ENCODE results near the gene PDHA1. TPM values are rescaled to one million over a fixed set of nuclear protein-coding genes. Genes with fewer than 3 reads are reported as not detected.

PDHA1 gene
- total and polyA plus RNA-seq, 2 of the 4 experiments (the other 2 are of a cell fraction): 53.9 to 141 TPM

- H4K91ac ChIP-seq (ENCODE audit: insufficient read depth, low read depth, low read length): no peak overlapping the region
- no peak overlapping the region for H2AK5ac ChIP-seq (ENCODE audit: low read depth, low read length)
- H3K79me1 ChIP-seq (ENCODE audit: low read depth in 1 of 2, low read length in 2 of 2): no peaks in the 10 kb centered on the region
- TF ChIP-seq RCOR1 (IDR thresholded peaks at IDR 0.05; ENCODE audit: insufficient replicate concordance, low read length) (no peak), CHD1 (IDR thresholded peaks at IDR 0.05; ENCODE audit: low read depth, low read length) (no peak), SMC3 (IDR thresholded peaks at IDR 0.05; ENCODE audit: low read depth, low read length) (no peak), MXI1 (IDR thresholded peaks at IDR 0.05; ENCODE audit: borderline replicate concordance, low read depth, low read length) (no peak), FOS (IDR thresholded peaks at IDR 0.05; ENCODE audit: low read depth, low read length) (no peak)
- H3K4me3 ChIP-seq (ENCODE audit: insufficient read depth, low read depth, low read length): no peak overlapping the region
- H2BK5ac ChIP-seq (ENCODE audit: low read depth, low read length, poor library complexity, severe bottlenecking): no peak overlapping the region
- in situ Hi-C loops (cut with MboI; ENCODE audit: low sequenced_read_pairs) (loop anchor here (25.0 kb wide), 1 partner anchor 670 kb away; no protein-coding TSS in a partner anchor), intact Hi-C loops (cut with micrococcal nuclease) (no loop called here), dilution Hi-C loops (cut with HindIII; ENCODE audit: low sequenced_read_pairs, unreplicated experiment) (no loop called here)
- ATAC-seq (ENCODE audit: low read depth) (no peak), DNase-seq (no peak)
- no peak overlapping the region for H3K9ac ChIP-seq (ENCODE audit: low read depth, low read length)
- no peak overlapping the region for H3K4ac ChIP-seq (ENCODE audit: low read depth, low read length)
- H3K27me3 ChIP-seq (ENCODE audit: control insufficient read depth, insufficient read depth, low read length): no peaks in the 10 kb centered on the region
- H3K4me1 ChIP-seq (ENCODE audit: control insufficient read depth, insufficient read depth, low read length): no peaks in the 10 kb centered on the region
- H3K9me3 ChIP-seq (ENCODE audit: control insufficient read depth, insufficient read depth, low read length): no peaks in the 10 kb centered on the region
- H2AK9ac ChIP-seq (replicated peaks; ENCODE audit: low read depth, low read length, poor library complexity): no peak overlapping the region
- H3K18ac ChIP-seq (ENCODE audit: low read depth, low read length): no peak overlapping the region
- ChIA-PET POLR2A (ENCODE audit: unreplicated experiment) (no interaction called here), CTCF (no interaction called here)
- H3K36me3 ChIP-seq (ENCODE audit: control insufficient read depth, insufficient read depth, low read length): no peaks in the 10 kb centered on the region
- H2AFZ ChIP-seq (replicated peaks; ENCODE audit: low read length, poor library complexity): no peak overlapping the region
- no peak overlapping the region for H3K23ac ChIP-seq (ENCODE audit: low read depth, low read length)
- no peak overlapping the region for H3K14ac ChIP-seq (replicated peaks; ENCODE audit: low read depth, low read length)
- no peak overlapping the region for H2BK120ac ChIP-seq (ENCODE audit: low read depth, low read length)
- no peak overlapping the region for H4K8ac ChIP-seq (ENCODE audit: low read depth in 2 of 2, low read length in 2 of 2)
- no peaks in the 10 kb centered on the region for H3K9me1 ChIP-seq (ENCODE audit: insufficient read depth, low read length)
- no TSS peak for BruUV-seq (replicated peaks)
- no peak overlapping the region for H3K4me2 ChIP-seq (ENCODE audit: low read depth, low read length)
- no peak overlapping the region for H4K5ac ChIP-seq (ENCODE audit: low read depth, low read length)
- H4K20me1 ChIP-seq (ENCODE audit: insufficient read depth, low read length): no peaks in the 10 kb centered on the region
- H2BK15ac ChIP-seq (ENCODE audit: low read depth, low read length): no peak overlapping the region
- 46% methylated on average over 3 of the region's 4 CpGs; no CpG with 5 or more reads in 1 of the 2 experiments for WGBS, 2 experiments (ENCODE audit: extremely low coverage in 2 of 2, insufficient read length in 1 of 2)
- H3K56ac ChIP-seq (ENCODE audit: extremely low read depth, insufficient read depth, low read length): no peak overlapping the region
- no peak overlapping the region for H2BK20ac ChIP-seq (ENCODE audit: low read depth, low read length)
- H3K27ac ChIP-seq (ENCODE audit: insufficient read depth, low read length): no peak overlapping the region
Observed at GRCh38 chrX:19392703-19393102, 49.0 kb downstream of the PDHA1 start.

Measured in IMR-90 (cell line).